COLO668 (cell line): ENCODE measurements around the gene SYT8.

Experiments used
- DNase-seq: peaks from one replicate; lab custom pipeline; 2025; ENCODE audit not compliant: unreplicated experiment; lab: John Stamatoyannopoulos, UW

SYT8 gene

DNA sequence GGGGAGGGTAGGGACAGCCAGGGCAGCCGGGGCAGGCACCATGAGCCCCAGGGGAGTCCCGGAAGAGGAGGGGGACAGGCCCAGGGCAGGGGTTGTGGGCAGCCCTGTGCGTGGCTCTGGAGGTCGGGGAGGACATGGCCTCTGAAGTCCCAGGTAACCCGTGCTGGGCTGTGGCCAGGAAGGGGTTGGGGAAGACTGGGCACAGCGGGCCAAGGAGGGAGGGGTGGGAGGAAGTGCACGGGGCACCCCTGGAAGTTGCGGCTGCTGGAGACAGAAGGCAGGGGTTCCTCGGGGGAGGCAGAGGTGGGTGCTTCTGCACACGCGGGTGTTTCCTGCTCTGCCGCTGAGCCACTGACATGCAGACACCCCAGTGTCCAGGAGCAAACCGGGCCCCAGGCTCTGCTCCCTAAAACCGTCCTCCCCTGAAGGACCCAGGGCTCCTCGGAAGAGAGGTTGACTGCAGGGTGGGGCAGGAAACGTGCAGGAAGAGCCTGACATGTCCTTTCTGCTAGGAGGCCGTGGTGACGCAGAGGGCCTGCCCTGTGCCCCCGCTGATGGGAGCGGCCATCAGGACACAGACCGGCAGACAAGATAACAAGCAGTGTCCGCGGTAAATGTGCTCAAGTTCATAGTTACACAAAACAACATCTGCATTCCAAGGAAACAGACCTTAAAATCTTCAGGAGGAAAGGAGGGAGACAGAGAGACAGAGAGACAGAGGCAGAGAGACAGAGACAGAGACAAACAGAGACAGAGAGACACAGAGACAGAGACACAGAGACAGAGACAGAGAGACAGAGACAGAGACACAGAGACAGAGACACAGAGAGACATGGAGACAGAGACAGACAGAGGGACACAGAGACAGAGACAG, 9.7 kb downstream of the SYT8 start:
- DNase-seq, result no peak

DNA sequence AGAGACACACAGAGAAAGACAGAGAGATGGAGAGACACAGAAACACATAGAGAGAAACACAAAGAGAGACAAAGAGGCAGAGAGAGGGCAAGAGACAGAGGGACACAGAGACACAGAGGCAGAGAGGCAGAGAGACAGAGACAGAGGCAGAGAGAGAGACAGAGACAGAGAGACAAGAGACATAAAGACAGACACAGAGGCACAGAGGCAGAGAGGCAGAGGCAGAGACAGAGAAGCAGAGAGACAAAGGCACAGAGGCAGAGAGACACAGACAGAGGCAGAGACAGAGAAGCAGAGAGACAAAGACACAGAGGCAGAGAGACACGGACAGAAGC, 10.3 kb downstream of the SYT8 start:
- DNase-seq, result no peak

DNA sequence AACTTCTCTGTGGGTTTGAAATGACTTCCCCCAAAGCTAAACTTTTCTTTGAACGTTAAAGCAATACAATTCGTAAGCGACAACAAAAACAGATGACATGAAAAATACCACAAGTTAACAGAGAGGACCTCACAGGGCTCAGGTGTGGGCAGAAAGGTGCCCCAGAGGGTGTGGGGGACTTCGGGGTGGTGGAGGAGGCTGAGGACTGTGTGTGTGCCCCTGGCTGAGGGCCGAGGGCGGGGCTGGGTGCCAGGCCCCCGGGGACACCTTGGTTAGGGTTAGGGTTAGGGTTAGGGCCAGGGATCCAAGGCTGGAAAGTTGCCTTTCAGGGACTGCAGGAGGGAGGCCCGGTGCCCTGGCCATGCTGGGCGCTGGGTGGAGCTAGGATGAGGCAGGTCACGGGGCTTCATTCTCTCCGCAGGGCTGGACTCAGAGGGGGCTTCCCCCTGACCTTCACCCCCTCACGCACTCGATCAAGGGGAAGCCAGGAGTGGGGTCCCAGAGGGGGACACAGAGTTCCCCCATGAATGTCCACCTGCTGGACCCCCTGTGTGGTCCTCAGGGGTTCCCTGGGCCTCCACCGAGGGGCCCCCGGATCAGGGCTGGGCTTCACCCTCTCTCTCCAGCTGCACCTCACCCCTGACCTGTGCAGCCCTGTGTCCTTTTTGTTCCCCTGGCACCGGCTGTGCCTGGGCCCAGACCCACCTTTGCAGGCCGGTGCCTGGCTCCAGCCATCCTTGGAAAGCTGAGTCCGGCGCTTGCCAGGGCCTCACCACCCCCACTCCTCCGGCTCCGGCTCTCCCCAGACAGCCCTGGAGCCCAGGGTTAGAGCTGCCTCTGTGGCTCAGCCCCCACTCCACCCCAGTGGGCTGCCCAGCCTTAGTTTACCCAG, 11.0 kb downstream of the SYT8 start:
- no peak for DNase-seq

DNA sequence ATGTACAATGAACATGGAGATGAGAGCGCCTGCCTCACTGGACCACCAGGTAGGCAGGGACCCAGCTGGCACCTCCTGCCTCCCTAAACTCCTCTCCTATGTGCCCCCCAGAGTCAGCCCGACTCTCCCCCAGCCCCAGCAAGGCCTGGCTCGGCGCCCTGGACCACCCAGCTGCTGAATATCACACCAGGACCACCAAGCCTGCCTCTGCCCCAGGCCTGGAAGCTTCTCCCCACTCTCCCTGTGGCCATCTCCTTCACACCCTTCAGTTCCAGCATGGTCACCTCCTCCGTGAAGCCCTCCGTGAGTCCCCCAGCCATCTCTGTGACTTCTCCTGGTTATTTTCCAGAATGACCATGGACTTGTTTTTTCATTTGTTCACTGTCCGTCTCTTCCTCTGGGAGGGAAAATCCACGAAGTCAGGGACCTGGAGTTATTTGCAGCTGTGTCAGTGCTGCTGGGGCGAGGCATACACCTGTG, 11.7 kb downstream of the SYT8 start:
- no peak for DNase-seq

DNA sequence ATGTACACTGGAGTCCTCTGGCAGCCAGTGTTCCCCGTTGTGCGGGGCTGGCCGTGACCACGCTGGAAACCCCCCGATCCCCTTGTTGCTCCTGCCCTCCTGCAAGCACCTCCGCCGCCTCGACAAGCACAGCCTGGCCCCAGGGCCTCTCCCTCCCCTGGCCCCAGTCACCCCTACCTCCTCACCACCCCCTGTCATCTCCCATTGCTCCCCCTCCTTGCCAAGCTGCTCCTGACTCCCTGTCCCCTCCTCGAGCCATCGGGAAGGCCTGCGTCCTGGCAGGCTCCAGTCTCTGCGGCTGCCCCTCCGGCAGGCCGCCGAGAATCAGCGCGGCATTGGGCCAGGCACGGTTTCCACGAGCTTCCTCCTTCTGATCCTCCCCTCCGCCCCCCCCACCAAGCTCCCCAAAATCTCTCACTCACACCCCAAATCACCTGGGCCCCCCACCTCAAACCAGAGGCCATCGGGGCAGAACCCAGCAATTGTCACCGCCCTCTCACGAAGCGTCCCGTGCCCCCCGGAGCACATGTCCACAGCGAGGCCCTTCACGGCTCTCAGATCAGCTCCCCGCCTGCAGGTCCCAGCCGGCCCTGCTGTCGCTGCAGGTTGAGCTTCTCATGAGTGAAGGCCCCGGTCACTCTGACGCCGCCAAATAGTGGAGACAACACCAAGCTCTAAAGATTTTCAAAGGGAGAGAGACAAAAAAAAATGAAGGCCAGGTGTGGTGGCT, 12.4 kb downstream of the SYT8 start:
- no peak for DNase-seq

DNA sequence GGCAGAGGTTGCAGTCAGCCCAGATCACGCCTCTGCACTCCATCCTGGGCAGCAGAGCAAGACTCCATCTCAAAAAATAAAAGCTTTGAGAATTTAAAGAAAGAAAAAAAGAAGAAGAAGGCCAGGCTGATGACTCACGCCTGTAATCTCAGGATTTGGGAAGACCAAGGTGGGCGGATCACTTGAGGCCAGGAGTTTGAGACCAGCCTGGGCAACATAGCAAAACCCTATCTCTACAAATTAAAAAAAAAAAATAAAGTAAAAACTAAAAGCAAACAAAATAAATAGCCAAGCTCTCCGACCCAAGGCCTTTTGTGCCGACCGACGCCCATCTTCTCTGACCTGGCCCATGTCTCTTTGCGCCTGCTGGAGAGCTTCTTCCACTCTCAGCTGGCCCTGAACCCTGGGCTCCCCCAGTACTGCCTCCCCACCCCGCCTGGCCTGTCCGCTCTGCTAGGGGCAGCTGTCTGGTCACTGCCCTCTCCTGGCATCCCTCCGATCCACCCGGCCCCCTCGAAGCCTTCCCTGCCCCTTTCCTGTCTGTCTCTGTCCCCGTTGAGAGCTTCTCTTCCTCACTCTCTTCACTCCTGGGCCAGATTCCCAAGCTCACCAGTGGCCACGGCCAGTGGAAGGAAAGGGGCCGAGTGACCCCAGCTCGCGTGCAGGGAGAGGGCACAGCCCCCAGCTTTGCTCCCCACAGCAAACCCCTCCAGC, 13.3 kb downstream of the SYT8 start:
- no peak for DNase-seq

DNA sequence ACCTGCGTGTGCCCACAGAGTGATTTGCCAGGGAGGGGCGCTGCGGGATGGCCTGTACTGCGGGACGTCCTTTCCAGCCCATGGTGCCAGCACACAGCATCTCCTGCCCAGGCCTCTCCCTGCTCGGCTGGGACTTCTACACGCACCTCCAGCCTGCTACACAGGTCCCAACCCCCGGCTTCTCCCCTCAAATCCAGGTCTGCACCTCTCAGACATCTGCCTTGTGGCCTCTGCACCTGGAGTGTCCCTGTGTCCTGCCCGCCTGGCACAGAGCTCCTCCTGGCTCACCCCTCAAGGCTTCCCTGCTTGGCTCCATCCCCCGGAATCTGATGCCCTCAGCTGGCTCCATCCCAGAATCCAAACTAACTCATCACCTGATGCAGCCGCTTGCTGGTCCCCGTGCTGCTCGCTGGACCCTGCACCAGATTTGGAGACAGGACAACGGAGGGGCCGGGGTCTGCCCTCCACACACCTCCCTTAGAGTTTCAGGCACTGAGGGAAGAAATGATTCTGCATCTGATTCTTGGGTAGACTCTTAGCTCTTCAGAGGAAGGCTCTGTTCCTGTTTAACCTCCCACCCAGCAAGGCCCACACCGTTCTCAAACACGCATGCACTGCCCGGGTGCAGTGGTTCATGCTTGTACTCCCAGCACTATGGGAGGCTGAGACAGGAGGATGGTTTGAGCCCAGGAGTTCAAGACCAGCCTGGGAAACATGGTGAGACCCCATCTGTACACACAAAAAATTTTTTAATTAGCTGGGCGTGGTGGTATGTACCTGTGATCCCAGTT, 14.0 kb downstream of the SYT8 start:
- DNase-seq, result no peak

DNA sequence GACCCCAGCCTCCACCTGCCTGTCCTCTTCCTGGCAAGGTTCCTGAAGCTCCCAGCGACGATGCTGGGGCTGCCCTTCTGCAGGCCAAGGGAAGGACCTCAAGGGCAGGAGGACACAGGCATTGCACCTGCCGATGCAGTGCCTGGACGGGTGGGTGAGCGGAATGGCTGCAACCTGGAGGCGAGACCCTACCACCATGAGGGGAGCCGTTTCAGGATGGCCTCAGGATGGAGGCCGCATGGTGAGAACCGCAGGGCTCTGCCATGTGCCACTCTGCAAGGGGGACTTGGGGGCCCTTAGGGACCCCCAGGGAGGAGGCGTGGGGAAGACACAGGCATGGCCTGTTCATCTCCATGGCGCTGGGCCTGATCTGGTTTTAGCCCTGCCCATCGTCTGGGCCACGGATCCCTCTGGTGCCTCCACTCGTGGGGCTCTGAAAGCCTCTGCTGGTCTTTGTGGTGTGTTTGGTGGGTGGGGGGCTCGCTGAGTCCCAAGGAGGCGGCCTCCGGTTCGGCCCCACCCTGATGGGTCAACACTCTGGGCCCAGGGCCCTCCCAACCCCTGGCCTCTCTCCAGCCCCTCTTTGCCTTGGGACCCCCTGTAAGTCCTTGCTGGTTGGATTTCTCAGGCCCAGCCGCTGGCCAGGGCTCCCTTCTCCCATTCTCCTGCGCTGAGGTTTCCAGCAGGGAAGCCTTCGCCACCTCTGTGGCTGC, 16.8 kb downstream of the SYT8 start:
- DNase-seq, result no peak

DNA sequence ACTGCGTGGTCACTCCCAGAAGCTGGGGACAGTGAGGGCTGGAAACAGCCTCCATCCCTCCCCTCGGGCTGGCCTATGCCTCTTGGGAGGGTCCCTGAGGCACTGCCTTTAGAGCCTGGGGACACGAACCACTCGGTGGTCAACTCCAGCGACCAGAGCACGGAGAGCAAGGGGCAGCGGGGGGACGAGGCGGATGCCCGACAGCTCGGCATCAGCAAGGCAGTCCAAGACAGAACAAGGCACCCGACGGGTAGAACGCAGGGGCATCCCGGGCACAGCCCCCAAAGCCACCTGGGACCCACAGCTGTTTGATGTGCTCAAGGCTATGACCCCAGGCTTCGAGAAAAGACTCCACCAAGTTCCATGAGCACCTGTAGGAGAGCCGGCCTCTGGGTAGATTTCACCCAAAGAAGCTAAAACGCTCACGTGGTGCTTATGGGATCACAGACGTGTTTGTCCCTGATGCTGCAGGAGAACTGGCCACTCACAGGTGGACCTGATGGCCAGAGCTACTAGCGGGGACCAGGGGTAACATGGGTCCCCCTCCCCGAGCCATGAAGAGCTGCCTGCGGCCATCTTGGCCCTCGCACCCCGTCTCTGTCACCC, 17.6 kb downstream of the SYT8 start:
- DNase-seq, result no peak

DNA sequence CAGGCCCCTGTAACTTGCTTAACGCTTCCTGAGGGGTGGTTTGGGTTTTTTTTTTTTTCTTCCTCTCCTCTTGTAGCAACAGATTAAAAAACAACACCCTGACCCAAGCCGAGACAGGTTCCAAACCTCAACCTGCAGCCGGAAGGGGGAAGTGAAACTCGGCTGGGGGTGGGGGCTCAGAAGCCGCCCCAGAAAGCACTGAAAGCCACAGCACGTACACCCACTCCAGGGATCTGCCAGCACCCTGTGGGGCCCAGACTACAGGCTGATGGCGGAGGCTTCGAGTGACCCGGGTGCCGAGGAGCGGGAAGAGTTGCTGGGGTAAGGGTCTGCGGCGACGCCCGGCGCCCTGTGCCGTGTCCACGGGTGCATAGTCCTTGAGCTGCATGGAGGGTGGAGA, 18.1 kb downstream of the SYT8 start, which contains the start of gene LSP1:
Gene LSP1 (plus strand): TSS at position 208 of the 400 bp plus-strand sequence. CDS start 61 bp downstream, at position 269.
- DNase-seq, result no peak

DNA sequence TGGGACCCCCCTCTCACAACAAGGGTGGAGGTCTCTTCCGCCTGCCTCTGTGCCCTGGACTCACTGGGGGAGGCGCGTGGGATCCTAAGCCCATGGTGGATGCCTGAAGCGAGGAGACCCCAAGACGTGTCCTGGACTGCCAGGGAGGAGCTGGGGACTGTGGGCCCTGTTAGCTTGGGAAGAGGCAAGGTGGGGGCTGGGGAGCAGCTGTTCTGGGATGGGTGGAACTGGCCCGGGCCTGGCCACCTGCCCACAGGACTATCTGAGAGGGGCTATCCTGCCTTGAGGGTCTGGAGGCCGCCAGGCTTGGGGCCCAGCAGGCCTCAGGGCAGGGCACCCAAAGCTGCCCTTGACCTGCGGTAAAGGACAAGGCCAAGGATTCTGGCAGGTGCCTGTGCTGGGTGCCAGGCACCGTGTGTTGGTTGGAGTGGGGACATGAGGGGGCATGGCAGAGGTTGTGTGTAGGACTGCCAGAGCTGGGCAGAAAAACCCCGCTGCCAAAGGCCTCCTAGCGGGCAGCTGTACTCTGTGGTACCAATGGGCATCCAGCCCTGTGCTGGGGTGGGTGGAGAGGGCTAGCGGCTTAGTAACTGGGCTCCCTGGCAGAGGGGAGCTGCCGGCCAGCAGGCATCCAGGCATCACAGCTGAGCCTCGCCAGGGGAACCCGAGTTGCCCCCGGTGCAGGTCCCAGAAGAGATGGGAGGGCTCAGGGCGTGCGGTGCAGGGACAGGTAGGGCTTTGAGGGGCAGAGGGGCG, 18.8 kb downstream of the SYT8 start:
- no peak for DNase-seq

DNA sequence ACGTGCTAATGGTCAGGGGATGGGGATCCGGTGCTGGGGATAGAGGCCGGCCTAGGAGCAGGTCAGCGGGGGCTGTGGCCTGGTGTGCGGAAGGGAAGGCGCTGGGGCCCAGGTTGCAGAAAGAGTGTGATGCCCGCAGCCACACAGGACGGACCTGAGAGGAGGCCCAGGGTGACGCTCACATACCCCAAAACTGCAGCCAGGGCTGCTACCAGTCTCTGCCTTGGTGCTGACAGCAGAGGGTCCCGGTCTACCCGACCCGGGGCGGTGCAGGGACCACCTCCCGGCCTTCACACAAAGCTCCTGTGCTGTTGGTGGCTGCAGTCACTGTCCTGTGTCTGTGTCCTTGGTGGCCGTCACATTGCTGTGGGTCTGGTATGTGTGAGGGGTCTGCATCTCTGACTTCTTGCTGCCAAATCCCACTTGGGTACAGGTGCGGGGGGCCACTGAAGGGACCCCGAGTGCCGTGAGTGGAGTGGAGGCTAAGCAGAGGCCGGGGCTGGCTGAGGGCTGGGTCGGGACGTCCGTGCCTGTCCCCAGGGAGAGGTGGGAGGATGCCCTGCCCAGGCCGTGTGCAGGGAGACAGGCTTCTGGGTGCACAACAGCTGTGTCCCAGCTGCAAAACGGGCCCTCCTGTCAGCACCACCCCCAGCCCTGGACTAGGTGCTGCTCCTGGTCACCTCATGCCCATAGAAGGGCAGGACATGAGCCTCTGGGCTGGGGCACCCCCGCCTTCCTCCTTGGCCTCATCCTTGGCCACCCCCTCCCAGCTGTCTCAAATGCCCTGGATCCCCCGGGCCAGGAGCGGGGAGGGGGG, 19.6 kb downstream of the SYT8 start:
- no peak for DNase-seq

DNA sequence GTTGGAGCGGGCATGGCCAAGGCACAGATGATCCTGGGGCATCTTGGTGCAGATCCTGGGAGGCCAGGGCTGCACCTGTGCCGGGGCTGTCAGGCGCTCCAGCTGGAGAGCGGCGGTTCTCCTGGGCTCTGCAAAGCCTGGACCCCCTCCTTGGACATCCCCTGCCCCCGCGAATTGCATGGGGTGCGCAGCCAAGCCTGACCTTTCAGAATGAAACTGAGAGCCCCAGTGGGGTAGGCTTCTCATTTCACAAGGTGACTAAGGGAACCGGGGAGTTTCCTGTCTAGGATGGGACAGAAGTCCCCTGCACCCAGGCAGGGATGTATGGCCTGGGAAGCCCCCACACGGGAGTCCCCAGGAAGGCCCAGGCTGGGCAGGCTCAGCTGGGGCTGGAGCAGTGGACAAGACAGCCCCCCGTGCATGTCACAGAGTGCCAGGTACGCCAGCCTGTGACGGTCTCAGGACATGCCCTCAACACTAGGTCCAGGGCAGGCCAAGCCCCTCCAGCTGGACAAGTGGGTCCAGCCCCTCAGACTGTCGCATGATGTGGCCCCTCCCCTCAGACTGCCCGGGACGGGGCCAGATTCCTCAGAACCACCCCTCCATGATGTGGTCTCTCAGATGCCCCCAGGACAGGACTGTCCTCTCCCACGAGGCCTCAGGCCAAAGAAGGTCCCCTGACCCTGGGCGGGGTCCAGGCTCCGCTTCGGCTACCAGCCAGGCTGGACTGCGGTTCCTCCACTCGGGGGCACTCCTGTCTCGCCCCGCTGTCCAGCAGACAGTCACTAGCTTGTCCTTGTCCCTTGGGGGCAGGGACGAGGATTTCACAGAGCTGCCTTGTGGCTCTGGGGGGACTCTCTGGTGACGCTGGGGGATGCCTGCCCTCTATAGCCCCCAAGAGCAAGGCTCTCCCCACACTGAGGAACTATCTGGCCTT, 20.4 kb downstream of the SYT8 start:
- no peak for DNase-seq

DNA sequence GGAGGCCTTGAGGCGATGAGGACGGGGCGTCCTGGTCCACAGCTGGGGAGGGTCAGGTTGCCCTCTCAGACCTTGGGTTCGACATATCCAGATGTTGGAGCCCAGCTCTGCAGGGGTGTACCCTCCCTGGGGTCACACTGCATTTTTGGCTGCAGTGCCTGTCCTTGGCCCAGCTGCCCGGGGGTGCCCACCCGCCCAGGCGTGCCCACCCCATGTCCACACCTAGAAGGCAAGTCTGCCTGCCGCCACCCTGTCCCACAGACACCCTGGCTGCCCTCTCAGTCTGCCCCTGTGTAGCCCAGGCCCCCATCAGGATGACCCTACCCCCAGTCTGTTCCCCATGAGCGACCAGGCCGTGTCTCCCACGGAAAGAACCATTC, 21.1 kb downstream of the SYT8 start:
- no peak for DNase-seq

DNA sequence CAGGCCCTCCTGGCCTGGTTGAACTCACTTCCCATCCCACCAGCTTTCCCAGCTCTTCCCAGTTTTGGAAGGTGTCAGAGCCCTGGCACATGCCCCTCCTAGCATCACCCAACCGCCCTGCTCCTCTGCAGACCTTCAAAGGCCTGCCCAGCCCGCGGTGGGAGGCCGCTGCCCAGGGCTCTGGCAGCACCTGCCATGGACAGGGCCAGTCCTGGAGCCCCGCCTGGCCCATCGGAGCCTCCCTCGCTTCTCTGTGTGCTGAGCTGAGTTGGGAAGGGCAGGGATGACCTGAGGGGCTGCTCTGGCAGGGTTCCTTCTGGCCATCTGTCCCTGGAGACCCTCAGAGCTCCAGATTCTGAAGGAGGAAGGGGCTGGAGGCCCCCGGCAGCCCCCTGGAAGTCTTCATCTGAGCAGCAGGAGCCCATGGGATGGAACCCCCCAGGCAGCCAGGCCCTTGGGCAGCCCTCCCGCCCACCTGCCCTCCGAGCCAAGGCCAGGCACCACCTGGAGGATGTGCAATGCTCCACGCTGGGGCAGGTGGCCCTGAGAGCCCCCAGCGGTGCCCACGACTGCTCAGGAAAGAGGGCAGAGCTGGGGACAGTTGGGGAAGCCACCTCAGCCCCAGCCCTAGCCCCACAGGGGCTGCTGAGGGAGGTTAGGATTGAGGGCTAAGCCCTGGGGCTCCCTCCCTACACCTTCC, 21.7 kb downstream of the SYT8 start:
- no peak for DNase-seq

DNA sequence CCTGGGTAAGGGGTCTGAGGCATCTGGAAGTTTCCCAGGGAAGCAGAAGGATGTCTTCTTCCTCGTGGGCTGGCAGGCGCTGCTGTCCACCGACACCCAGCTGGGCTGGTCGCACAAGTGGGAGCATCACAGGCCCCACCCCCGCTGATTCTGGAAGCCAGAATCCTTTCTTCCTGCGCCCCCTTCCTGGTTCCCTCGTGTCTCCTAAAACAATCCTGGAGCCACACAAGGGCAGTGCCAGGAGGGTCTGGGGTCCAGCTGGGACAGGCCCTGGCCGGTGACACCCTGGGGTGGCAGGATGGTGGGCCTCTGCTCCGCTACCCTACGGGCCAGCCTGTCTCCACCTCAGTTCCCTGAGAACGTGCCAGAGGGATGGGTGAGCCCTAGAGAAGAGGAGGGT, 22.3 kb downstream of the SYT8 start:
- no peak for DNase-seq
